HG02571 (cell line): ENCODE data around the gene LCE3A.

Source experiments
- ATAC-seq: cut with Tn5 transposase; IDR thresholded peaks from one replicate; pipeline ENCODE4 v1.9.1; 2021; ENCODE audit warnings: mild to moderate bottlenecking, moderate library complexity; ENCODE audit not compliant: unreplicated experiment

LCE3A gene

GRCh38 chr1:152577168-152577567, 45.7 kb downstream of the LCE3A start:
- no peak for ATAC-seq
